ENCODE data around the gene ST6GALNAC3.
"Not testable (repeated sequence)": the region's sequence is repeated elsewhere in the genome, so short reads cannot be mapped to it uniquely, and the experiment has no call there.

Gene ST6GALNAC3

GRCh38 chr1:76595024-76595423, 520.5 kb downstream of the ST6GALNAC3 start:
- no peak for DNase-seq

- no peak for DNase-seq
Observed at GRCh38 chr1:76601465-76601864, 526.9 kb downstream of the ST6GALNAC3 start.

GRCh38 chr1:76607717-76608116, 533.2 kb downstream of the ST6GALNAC3 start:
- DNase-seq: no peak

- DNase-seq: no peak
Observed at GRCh38 chr1:76611770-76612445, 537.4 kb downstream of the ST6GALNAC3 start.

GRCh38 chr1:76613886-76614285, 539.3 kb downstream of the ST6GALNAC3 start:
- no peak for DNase-seq

- DNase-seq: no peak
Observed at GRCh38 chr1:76615253-76616035, 540.9 kb downstream of the ST6GALNAC3 start.

- no peak for DNase-seq
Observed at GRCh38 chr1:76620371-76620770, 545.8 kb downstream of the ST6GALNAC3 start.

DNA sequence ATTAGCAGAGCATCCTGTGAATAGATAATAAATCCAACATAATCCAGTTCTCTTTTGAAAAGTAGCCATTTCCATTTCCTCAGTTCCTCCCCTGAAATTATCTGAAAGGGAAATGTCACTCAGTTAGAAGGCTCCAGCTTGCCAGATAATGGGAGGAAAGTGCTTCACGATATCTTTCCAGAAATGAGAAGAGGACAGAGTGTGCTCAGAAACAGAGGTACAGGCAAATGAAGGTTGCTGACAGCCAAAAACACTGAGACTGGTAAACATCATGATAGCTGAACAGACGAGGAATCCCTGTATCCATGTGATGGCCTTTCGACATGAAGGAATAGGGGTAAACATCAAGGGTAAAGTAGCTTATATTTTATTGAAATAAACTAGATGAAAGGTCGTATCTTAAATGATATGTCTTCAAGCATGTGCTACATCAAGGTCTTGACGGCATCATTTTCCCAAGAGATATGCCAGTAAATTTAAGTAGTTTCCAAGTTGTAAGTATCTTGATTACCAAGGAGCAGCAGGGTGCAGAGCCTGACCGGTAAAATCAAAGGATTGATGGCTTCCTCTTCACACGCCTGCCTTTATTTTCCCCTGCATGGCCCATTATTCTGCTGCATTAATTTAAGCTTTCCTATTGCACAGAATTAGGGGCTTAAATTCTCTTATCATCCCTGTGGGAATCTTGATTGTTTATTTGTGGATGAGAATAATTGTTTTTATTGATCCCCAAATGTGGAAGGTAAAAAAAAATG, 548.4 kb downstream of the ST6GALNAC3 start:
- no peak for DNase-seq

DNA sequence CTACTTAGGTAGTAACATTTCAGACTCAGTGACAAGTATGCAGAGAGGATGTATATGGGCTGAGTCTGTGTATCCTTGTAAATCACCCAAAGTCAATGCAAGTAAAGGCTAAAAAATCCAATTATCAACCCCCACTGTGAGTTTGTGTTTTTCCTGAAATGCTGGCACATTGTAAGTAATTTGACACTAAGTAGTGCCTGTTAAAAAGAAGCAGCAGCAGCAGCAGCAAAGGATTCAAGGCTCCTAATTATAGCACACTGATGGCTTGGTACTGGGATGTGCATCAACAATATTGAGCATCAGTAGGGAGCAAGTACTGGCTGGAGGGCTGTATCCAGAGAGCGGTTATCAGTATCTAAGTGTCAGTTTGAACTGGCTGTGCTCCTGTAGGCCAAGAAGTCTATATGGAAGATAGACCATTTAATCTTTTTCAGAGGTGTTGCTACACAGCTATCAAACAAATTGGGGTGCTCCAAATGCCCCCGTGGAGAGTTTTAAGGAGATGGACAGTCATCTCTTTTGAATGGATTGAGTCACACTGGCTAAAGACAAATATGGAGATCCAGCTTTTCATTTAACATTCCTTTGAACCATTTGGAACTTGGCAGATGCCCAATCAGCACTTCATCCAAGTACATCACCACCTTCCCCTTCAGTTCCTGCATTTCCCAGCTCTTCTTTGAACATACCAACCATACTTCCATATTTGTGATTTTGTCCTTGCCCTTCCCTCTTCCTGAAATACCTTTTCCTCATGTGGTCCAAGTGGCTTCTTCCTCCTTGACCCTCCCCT, 551.5 kb downstream of the ST6GALNAC3 start:
- DNase-seq: no peak

DNA sequence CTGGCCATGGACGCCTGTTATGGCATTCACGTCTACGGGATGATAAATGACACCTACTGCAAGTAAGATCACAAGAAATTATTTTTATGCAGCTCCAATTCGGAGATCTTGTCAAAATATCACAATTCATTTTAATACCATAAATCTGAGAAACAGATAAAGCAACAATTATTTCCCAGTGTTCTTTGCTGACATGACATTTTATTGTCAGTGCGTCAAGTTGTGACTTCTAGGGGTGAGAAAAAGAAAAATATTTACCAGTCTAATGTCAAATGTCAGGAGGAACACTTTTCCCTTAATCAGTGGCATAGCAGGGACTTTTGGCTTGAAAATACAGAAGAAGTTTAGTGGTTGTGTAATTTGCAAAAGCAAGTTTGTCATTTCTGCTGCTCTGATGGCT, 553.0 kb downstream of the ST6GALNAC3 start:
- no peak for DNase-seq

- no peak for DNase-seq
Observed at GRCh38 chr1:76627901-76628300, 553.4 kb downstream of the ST6GALNAC3 start.

GRCh38 chr1:76632136-76632535, 557.6 kb downstream of the ST6GALNAC3 start:
- no peak for DNase-seq

GRCh38 chr1:76635784-76636183, 561.2 kb downstream of the ST6GALNAC3 start:
- no peak for DNase-seq

DNA sequence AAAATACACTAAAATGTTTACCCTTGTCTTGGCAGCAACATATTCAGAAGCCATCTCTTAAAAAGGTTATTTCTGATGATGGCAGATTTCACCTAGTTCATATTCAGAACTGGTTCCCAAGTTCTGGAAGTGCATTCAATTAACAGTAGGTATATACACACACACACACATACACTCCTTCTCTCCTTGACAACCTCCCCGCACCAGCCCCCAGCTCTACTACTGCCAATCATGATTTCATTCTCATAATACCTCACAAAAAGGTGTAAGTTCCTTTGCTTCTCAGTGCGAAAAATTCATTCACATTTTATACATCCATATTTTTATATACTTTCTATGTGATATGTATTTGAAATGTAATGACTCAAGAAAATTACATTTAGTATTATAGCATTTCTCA, 564.6 kb downstream of the ST6GALNAC3 start:
- no peak for DNase-seq

- no peak for DNase-seq
Observed at GRCh38 chr1:76640092-76640491, 565.5 kb downstream of the ST6GALNAC3 start.

DNA sequence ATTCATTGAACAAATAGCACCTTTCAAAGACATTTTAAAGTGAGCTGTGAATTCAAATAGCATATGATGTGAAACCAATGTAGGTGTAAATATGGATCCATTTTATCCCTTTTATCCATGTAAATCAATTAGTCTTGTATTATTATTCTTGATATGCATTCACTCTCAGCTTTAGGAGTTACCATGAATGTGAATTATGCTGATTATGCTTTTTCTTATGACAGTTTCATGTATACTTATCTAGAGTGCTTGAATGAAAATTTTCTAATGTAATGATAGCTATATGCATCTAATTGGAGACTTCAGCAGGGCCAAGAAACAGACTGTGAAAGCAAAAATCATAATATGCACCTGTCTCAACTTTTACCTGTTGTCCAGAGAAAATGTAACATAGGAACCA, 566.2 kb downstream of the ST6GALNAC3 start:
- no peak for DNase-seq

DNA sequence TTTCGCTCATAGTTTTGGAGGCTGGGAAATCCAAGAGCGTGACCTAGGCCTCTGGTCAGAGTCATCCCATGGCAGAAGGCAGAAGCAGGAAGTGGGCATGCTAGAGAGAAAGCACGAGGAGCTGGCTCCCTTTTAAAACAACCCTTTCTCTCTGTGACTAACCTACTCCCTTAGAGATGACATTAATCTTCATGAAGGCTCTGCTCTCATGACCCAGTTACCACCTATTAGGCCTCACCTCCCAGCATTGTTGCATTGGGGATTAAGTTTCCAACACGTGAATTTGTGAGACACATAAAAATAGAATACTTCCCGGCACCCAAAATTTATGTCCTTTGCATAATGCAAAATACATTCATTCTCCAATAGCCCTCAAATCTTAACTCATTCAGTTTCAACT, 569.6 kb downstream of the ST6GALNAC3 start:
- no peak for DNase-seq

- DNase-seq: not testable (repeated sequence)
Observed at GRCh38 chr1:76652860-76653259, 578.3 kb downstream of the ST6GALNAC3 start.

GRCh38 chr1:76657623-76658022, 583.1 kb downstream of the ST6GALNAC3 start:
- no peak for DNase-seq

- DNase-seq: no peak
Observed at GRCh38 chr1:76659171-76659940, 584.8 kb downstream of the ST6GALNAC3 start.

- DNase-seq: no peak
Observed at GRCh38 chr1:76661531-76661930, 587.0 kb downstream of the ST6GALNAC3 start.

DNA sequence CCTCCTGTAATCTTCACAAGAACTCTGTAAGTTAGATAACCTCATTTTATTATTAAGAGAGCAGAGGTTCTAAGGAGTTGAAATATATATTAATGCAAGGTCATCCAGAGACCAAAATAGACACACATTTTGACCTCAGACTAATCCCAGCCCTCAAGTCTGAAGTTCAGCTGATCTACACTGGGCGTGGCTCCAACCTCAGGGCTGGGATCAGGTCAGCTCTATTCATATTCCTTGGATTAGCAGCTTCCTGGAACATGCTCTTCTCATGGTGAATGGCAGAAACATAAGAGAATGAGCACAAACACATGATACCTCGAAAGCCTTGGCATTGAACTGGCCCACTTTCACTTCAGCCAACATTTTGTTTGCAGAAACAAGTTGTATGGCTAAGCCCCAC, 592.0 kb downstream of the ST6GALNAC3 start:
- no peak for DNase-seq
